ENCODE results near the gene NUDT16. TPM values are rescaled to one million over a fixed set of nuclear protein-coding genes. Genes with fewer than 3 reads are reported as not detected.

The NUDT16 gene
- total RNA-seq, 1 donor from 2014 or later, result 14.0 TPM

DNA sequence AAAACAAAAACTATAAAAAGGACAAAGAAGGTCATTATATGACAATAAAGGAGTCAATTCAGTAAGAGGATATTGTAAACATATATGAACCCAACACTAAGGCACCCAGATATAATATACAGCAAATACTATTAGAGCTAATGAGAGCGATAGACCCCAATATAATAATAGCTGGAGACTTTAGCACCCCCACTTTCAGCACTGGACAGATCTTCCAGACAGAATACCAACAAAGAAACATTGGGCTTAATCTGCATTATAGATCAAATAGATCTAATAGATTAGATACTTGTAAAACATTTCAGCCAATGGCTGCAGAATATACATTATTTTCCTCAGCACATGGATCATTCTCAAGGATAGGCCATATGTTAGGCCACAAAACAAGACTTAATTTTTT, 53.4 kb downstream of the NUDT16 start:
- TF ChIP-seq, protein P1, sequence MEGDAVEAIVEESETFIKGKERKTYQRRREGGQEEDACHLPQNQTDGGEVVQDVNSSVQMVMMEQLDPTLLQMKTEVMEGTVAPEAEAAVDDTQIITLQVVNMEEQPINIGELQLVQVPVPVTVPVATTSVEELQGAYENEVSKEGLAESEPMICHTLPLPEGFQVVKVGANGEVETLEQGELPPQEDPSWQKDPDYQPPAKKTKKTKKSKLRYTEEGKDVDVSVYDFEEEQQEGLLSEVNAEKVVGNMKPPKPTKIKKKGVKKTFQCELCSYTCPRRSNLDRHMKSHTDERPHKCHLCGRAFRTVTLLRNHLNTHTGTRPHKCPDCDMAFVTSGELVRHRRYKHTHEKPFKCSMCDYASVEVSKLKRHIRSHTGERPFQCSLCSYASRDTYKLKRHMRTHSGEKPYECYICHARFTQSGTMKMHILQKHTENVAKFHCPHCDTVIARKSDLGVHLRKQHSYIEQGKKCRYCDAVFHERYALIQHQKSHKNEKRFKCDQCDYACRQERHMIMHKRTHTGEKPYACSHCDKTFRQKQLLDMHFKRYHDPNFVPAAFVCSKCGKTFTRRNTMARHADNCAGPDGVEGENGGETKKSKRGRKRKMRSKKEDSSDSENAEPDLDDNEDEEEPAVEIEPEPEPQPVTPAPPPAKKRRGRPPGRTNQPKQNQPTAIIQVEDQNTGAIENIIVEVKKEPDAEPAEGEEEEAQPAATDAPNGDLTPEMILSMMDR (IDR thresholded peaks at IDR 0.05; ENCODE audit: insufficient read depth, low read length, poor library complexity, severe bottlenecking), result no peak

More for the DNA sequence above, 53.4 kb downstream of the NUDT16 start:
- no peaks in the 10 kb centered on the region for H3K36me3 ChIP-seq (ENCODE audit: control insufficient read depth, insufficient read depth, low read length)
- no peak for DNase-seq (ENCODE audit: low read depth)
- H3K4me3 ChIP-seq (ENCODE audit: low read depth, low read length), result no peak overlapping the region
- no peaks in the 10 kb centered on the region for H3K27me3 ChIP-seq (ENCODE audit: control insufficient read depth, insufficient read depth, low read length)

Other genes with a start within 250 kb of the NUDT16 start
- gene MRPL3, start 121.2 kb downstream of the NUDT16 start, total RNA-seq, result 105 and 132 TPM in 2 replicates